ENCODE measurements around the gene MRPS15.
"Not testable (repeated sequence)": the region's sequence is repeated elsewhere in the genome, so short reads cannot be mapped to it uniquely, and the experiment has no call there.

The MRPS15 gene

GRCh38 chr1:36493524-36493923 is 29.3 kb upstream of the MRPS15 start:
- H3K4me3 ChIP-seq (replicated peaks in 1 of 2; ENCODE audit: low read depth in 2 of 2, low read length in 2 of 2): no peak overlapping the region
- DNase-seq (ENCODE audit: low read depth in 2 of 2): no peak
- no peak for TF ChIP-seq CTCF (IDR thresholded peaks at IDR 0.05; ENCODE audit: low read depth, low read length)

- TF ChIP-seq CTCF (IDR thresholded peaks at IDR 0.05; ENCODE audit: low read depth, low read length): no peak
- no peak overlapping the region for H3K4me3 ChIP-seq (replicated peaks in 1 of 2; ENCODE audit: low read depth in 2 of 2, low read length in 2 of 2)
- DNase-seq (ENCODE audit: low read depth in 2 of 2): no peak
These were observed 28.3 kb upstream of the MRPS15 start for GRCh38 chr1:36492491-36492890.

- not testable (repeated sequence) for H3K4me3 ChIP-seq (replicated peaks in 1 of 2; ENCODE audit: low read depth in 2 of 2, low read length in 2 of 2); DNase-seq (ENCODE audit: low read depth in 2 of 2)
These were observed 25.3 kb upstream of the MRPS15 start for GRCh38 chr1:36489258-36490051.

- no peak for DNase-seq (ENCODE audit: low read depth in 2 of 2)
- TF ChIP-seq CTCF (IDR thresholded peaks at IDR 0.05; ENCODE audit: low read depth, low read length): no peak
- no peak overlapping the region for H3K4me3 ChIP-seq (replicated peaks in 1 of 2; ENCODE audit: low read depth in 2 of 2, low read length in 2 of 2)
These were observed 23.7 kb upstream of the MRPS15 start for GRCh38 chr1:36487906-36488305.

- H3K4me3 ChIP-seq (replicated peaks in 1 of 2; ENCODE audit: low read depth in 2 of 2, low read length in 2 of 2); DNase-seq (ENCODE audit: low read depth in 2 of 2): not testable (repeated sequence)
These were observed 23.1 kb upstream of the MRPS15 start for GRCh38 chr1:36487336-36487725.

GRCh38 chr1:36486439-36487335 is 22.5 kb upstream of the MRPS15 start:
- no peak overlapping the region for H3K4me3 ChIP-seq (replicated peaks in 1 of 2; ENCODE audit: low read depth in 2 of 2, low read length in 2 of 2)
- TF ChIP-seq CTCF (IDR thresholded peaks at IDR 0.05; ENCODE audit: low read depth, low read length): no peak
- DNase-seq (ENCODE audit: low read depth in 2 of 2): peak; percentile 12 to 39

GRCh38 chr1:36486093-36486438 is 21.9 kb upstream of the MRPS15 start:
- no peak for DNase-seq (ENCODE audit: low read depth in 2 of 2)
- H3K4me3 ChIP-seq (replicated peaks in 1 of 2; ENCODE audit: low read depth in 2 of 2, low read length in 2 of 2): no peak overlapping the region
- no peak for TF ChIP-seq CTCF (IDR thresholded peaks at IDR 0.05; ENCODE audit: low read depth, low read length)
